HG03196 (cell line): Measurements from ENCODE around the gene KDM8.
"Not testable (repeated sequence)": the region's sequence is repeated elsewhere in the genome, so short reads cannot be mapped to it uniquely, and the experiment has no call there.

Source experiments
- ATAC-seq: cut with Tn5 transposase; IDR thresholded peaks from one replicate; pipeline ENCODE4 v1.9.1; 2021; ENCODE audit not compliant: unreplicated experiment

The KDM8 gene

GRCh38 chr16:27190316-27190871 lies 12.9 kb upstream of the KDM8 start:
- ATAC-seq, result no peak

DNA sequence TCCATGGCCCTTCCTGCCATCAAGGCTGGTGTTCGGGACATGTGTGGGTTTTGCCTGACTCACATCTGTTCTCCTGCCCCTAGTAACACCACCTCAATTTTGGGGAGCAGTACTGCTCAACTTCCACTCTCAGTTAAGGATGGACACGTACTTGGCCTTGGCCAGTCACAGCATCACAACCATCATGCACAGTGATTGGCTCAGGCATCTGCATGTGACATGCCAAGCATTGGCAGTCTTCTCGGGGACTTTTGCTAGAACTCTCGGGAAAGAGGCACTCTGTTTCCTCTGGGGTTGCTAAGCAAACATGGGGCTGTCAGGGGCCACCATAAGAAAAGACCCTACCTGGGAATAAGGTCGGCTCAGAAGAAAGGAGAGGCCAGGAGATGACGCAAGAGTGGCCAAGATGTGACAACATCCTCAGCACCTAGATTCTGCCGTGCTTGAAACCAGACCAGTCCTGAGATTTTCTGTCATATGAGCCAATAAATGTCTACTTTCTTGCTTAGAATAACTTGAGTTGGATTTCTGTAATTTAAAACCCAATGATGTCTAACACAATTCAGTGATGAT lies 11.9 kb upstream of the KDM8 start:
- no peak for ATAC-seq

DNA sequence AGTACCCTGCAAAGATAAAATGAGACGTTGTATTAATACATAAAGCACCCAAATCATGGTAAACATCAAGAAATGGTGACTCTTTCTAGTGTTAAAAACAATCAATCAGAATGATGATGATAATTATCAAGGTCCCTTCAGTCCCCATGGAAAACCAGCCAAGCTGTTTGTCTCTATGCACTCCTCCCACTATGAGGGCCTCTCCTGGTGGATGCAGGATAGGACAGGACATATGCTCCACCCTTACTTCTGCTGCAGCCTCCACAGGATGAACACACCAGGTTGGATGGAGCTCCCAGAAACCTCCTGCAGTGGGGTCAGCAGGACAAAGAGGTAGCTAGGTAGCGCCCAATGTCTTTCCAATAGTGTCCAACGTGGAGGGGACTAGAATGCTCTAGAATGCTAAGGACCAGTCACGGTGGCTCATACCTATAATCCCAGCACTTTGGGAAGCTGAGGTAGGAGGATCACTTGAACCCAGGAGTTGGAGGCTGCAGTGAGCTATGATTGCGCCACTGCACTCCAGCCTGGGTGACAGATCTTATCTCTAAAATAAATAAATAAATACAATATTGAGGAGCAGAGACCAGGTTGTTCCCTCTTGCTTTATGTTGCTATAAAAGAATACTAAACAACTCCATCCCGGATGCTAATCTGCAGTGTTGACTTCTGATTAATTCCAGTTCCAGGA lies 9.9 kb upstream of the KDM8 start:
- ATAC-seq, result no peak

DNA sequence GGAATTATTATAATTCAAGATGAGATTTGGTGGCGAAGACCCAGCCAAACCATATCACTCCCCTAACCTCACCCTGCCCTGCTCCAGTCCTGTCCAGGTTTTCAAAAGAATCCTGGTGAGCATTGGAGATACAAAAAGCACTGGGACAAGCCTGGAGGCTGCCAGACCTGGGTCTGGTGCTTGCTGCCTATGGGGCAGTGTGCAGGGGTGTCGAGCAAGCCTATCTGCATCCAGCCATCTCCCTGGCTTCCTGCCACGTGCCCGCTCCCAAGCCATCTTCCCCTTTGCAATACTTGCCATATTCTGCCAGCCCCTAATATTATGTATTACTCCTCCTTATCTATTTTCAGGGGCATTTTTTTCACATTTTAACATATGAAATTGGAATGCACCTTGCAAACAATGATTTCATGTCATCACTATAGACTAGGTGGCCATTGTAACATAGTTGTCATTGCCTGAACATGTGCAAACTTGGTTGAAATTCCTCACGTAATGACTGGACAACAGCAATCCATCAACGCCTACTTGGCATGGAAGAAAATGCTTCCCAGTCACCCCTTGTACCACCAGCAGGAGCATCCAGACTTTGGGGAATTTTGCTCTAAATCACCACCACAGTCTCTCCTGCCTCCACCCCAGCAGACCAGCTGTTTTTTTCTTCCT lies 8.1 kb upstream of the KDM8 start:
- ATAC-seq, result no peak

DNA sequence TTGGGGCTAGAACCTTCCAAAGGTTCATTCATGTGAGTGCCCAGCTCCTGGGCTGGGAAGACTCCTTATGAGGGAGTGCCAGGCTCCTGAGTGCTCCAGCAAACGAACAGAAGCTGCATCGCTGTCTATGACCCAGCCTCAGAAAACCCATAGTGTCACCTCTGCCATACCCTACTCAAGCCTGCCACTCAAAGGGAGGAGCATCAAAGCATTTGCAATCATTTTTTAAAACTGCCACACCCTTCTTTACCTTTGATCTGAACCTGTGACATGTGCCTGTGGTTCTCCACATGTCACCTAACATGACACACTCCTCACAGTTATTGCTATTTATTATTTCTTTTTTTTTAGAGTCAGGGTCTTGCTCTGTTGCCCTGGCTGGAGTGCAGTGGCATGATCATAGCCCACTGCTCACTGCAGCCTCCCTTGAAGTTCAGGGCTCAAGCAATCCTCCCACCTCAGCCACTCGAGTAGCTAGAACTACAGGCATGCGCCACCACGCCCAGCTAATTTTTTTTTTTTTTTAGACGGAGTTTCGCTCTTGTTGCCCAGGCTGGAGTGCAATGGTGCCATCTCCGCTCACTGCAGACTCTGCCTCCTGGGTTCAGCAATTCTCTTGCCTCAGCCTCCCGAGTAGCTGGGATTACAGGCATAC lies 7.3 kb upstream of the KDM8 start:
- ATAC-seq, result no peak

GRCh38 chr16:27197004-27197403 lies 6.3 kb upstream of the KDM8 start:
- ATAC-seq, result no peak

- ATAC-seq, result no peak
Measured at GRCh38 chr16:27198451-27199234, 4.7 kb upstream of the KDM8 start.

GRCh38 chr16:27199235-27199586 lies 4.1 kb upstream of the KDM8 start:
- ATAC-seq, result no peak

GRCh38 chr16:27199736-27200135 lies 3.6 kb upstream of the KDM8 start:
- ATAC-seq, result peak; percentile 33

- not testable (repeated sequence) for ATAC-seq
Measured at GRCh38 chr16:27200914-27201313, 2.4 kb upstream of the KDM8 start.

DNA sequence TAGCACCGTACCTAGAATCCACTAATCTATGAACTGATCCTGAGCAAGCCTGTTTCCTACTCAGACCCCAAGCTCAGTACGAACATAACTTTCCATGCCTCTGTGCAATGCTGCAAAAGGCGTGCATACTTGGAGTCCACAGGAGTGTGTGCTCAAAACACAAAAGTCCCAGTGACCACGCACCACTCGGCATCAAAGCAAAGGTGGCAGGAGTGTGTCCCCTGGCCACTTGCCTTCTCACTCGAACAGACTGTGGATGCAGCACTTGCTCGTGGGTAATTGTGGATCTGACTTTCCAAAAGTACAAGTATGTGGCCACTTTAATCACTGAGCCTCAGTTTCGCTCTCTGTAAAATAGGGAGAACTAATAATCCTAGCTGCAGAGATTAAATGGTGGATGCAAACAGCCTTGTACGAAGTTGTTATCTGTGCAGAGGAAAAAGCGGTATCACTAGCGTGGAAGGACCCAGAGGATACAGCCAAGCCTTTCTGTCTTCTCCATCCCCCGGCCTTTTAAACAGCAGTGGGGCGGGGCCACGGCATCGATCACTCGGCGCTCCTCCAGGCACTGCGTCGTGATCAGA lies 311 bp upstream of the KDM8 start:
- peak; percentile 72 for ATAC-seq

- ATAC-seq, result no peak
Measured at GRCh38 chr16:27204312-27204915, 1.1 kb downstream of the KDM8 start.

DNA sequence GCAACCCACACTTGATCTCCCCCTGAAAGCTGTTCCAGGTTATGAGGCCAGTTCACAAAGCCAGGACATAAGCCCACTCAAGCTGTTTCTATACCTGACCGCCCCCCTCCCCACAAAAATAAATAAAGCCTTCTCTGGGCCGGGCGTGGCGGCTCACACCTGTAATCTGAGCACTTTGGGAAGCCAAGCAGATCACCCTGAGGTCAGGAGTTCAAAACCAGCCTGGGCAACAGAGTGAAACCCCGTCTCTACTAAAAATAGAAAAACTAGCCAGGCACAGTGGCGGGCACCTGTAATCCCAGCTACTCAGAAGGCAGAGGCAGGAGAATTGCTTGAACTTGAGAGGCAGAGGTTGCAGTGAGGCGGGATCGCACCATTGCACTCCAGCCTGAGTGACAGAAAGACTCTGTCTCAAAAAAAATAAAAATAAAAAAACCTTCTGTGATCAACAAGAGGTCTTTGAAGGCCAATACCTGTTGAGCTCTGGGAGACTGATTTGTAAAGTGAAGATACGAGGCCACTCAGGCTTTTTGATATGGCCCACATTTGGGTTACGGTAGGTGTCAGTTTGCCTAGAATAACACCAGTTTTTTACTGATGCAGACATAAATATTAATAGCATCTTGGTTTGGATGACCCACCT lies 2.2 kb downstream of the KDM8 start:
- no peak for ATAC-seq

DNA sequence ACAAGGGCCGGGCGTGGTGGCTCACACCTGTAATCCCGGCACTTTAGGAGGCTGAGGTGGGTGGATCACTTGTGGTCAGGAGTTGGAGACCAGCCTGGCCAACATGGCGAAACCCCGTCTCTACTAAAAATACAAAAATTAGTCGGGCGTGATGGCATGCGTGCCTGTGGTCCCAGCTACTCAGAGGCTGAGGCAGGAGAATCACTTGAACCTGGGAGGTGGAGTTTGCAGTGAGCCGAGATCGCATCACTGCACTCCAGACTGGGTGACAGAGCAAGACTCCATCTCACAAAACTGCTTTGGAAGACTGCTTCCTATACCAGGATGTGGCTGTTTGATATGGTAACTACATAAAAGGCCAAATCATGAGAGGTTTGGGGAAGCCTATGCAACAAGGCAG lies 3.8 kb downstream of the KDM8 start:
- not testable (repeated sequence) for ATAC-seq

DNA sequence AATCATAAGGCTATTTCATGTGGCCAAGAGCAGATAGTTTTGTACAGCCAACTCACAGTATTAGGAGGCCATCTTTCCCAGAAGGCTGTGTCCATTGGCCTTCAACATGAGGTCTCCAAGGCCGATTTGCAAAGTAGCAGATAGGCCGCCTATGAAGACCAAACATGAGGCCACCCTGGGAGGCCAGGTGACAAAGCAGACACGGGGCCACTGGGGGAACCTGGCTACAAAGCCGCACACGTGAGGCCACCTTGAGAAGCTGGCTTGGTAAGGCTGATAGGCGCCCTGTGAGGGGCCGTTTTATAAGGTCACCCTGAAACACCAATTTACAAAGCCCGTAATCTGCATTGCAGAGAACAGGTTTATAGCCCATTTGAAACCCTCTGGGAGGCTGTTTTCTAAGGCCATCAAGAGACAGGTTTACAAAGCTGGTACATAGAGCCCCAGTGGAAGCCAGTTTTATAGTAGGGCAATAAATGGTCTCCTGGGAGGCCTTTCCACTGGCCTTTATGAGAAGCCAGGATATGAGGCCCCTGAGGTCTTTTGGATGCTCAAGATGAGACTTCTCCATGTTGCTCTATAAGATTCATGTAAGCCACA lies 4.9 kb downstream of the KDM8 start:
- no peak for ATAC-seq

DNA sequence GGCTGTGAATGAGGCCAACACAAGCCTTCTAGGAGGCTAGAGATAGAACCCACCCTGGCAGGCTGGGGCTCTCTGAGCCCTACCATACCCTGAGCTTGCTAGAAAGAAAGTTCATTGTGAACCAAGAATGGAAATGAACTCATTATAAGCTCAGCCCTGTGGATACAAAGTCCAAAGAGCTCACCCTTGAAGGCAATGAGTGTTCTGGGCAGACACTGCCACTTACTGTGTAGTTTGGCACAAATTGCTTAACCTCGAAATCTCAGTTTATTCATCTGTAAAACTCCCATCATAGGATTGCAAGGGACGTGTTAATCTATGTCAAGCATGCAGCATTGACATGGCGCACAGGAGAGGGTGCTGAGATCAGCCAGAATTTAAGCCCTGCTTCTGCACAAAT lies 5.5 kb downstream of the KDM8 start:
- no peak for ATAC-seq

DNA sequence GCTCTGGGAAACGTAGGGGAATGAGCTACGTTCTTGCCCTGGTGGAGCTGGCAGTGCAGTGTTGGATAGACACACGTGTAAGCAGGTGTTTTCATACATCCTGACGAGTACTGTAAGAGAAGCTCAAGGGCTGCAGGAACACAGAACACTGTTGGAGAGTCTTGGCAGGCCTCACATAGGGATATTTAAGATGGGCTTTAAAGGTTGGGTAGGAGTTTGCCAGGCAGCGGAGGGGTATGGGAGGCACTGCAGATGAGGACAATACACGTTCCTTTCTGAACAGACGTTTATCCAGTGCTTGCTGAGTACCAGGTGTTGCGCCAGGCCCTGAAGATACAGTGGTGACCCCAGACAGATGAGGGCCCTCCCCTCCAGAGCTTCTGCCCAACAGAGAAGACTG lies 6.3 kb downstream of the KDM8 start:
- no peak for ATAC-seq

DNA sequence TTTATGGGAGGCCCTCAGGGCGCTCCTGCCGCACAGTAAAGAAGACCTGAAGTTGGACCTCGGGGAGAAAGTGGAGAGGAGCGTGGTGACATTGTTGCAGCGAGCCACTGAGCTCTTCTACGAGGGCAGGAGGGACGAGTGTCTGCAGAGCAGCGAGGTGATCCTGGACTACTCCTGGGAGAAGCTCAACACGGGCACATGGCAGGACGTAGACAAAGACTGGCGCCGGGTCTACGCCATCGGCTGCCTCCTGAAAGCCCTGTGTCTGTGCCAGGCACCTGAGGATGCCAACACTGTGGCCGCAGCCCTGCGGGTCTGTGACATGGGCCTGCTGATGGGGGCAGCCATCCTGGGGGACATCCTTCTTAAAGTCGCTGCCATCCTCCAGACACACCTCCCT lies 6.8 kb downstream of the KDM8 start:
- ATAC-seq, result no peak

DNA sequence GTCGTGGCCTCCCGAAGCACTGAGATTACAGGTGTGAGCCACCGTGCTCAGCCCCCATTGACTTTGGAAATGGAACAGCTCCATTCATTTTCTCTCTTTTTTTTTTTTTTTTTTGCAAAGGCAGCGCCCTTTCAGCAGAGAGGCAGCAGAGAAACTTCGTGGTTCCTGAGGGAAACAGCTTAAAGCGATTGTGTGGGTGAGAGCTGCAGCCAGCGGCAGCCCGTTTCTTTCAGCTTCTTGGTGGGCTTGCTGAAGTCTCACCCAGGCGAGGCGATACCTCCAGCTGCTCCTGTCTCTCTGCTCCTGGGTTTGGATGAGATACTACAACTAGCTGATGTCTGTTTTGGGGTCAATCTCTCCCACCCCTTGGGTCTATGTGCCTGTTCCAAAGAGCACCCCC lies 7.7 kb downstream of the KDM8 start:
- no peak for ATAC-seq
